GM23338 (cell line): ENCODE results near the gene EXOC4. TPM values are rescaled to one million over a fixed set of nuclear protein-coding genes. Genes with fewer than 3 reads are reported as not detected.

Experiments
- ATAC-seq: fragments of 200-7000 bp; cut with Tn5 transposase; 3 replicates; pipeline ENCODE4 v1.9.1; 2020
- DNase-seq: peaks from one replicate; pipeline ENCODE4 v3.0.0-alpha.2; 2015; ENCODE audit warnings: low spot score
- H2AFZ ChIP-seq: fragments of 200-600 bp; sonication (generic); 2 replicates; pipeline ENCODE4 v1.8.0; 2016; ENCODE audit warnings: antibody characterized with exemption, mild to moderate bottlenecking, moderate library complexity
- H3F3A ChIP-seq: fragments of 200-600 bp; sonication (generic); replicated peaks from 2 replicates; pipeline ENCODE4 v1.8.0; 2017; ENCODE audit warnings: antibody characterized with exemption, mixed run types, low read depth
- H3K27ac ChIP-seq: fragments of 200-600 bp; sonication (generic); 2 replicates; pipeline ENCODE4 v1.6.1; 2016; ENCODE audit warnings: low read depth
- H3K27me3 ChIP-seq: fragments of 200-600 bp; sonication (generic); 2 replicates; pipeline ENCODE4 v1.8.0; 2016; ENCODE audit warnings: mild to moderate bottlenecking, mixed run types, moderate library complexity; ENCODE audit not compliant: insufficient read depth
- H3K36me3 ChIP-seq: fragments of 200-600 bp; sonication (generic); 2 replicates; pipeline ENCODE4 v1.8.0; 2016; ENCODE audit warnings: mild to moderate bottlenecking; ENCODE audit not compliant: insufficient read depth
- H3K4me1 ChIP-seq: fragments of 200-600 bp; sonication (generic); 2 replicates; pipeline ENCODE4 v1.8.0; 2016; ENCODE audit warnings: mild to moderate bottlenecking, moderate library complexity; ENCODE audit not compliant: insufficient read depth
- H3K4me2 ChIP-seq: fragments of 200-600 bp; sonication (generic); 2 replicates; pipeline ENCODE4 v1.7.1; 2017; ENCODE audit warnings: mixed run types
- H3K4me3 ChIP-seq: fragments of 200-600 bp; sonication (generic); 2 replicates; pipeline ENCODE4 v1.6.1; 2016; ENCODE audit warnings: mixed run types
- H3K79me2 ChIP-seq: fragments of 200-600 bp; sonication (generic); replicated peaks from 2 replicates; pipeline ENCODE4 v1.8.0; 2017; ENCODE audit warnings: mild to moderate bottlenecking; ENCODE audit not compliant: insufficient read depth
- H3K9me2 ChIP-seq: fragments of 200-600 bp; sonication (generic); 2 replicates; pipeline ENCODE4 v1.8.0; 2017; ENCODE audit not compliant: insufficient read depth
- H4K20me1 ChIP-seq: fragments of 200-600 bp; sonication (generic); replicated peaks from 2 replicates; pipeline ENCODE4 v1.8.0; 2017; ENCODE audit warnings: mild to moderate bottlenecking; ENCODE audit not compliant: insufficient read depth
- H3K27ac Mint-ChIP-seq: 2 replicates; pipeline ENCODE4 v1.8.0; 2020; ENCODE audit warnings: inconsistent platforms, mild to moderate bottlenecking, moderate library complexity, mixed read lengths
- H3K27me3 Mint-ChIP-seq: 3 replicates; pipeline ENCODE4 v1.8.0; 2022; ENCODE audit warnings: low read depth, mild to moderate bottlenecking, moderate library complexity, mixed read lengths, inconsistent platforms; ENCODE audit not compliant: insufficient read depth, poor library complexity
- H3K36me3 Mint-ChIP-seq: 3 replicates; pipeline ENCODE4 v1.8.0; 2021; ENCODE audit warnings: low read depth, mild to moderate bottlenecking, inconsistent platforms, moderate library complexity, mixed read lengths
- H3K4me1 Mint-ChIP-seq: 3 replicates; pipeline ENCODE4 v1.8.0; 2020; ENCODE audit warnings: mild to moderate bottlenecking, inconsistent platforms, mixed read lengths
- H3K4me3 Mint-ChIP-seq: 3 replicates; pipeline ENCODE4 v1.8.0; 2021; ENCODE audit warnings: moderate library complexity, mild to moderate bottlenecking, inconsistent platforms, mixed read lengths
- H3K9me3 Mint-ChIP-seq: 3 replicates; pipeline ENCODE4 v1.8.0; 2020; ENCODE audit warnings: moderate library complexity, mild to moderate bottlenecking, inconsistent platforms, mixed read lengths
- EZH2 ChIP-seq: fragments of 200-600 bp; sonication (generic); IDR thresholded peaks from one replicate; pipeline ENCODE4 v1.8.0; 2017; ENCODE audit warnings: antibody characterized with exemption, mild to moderate bottlenecking, low read depth; ENCODE audit not compliant: unreplicated experiment
- POLR2AphosphoS5 ChIP-seq: IDR thresholded peaks from 2 replicates; pipeline ENCODE4 v1.6.1; 2016; ENCODE audit warnings: antibody characterized with exemption, low read depth
- ZNF331 ChIP-seq: fragments of 250-450 bp; sonication (Bioruptor Pico); IDR thresholded peaks from 2 replicates; pipeline ENCODE4 v1.5.0; 2020; ENCODE audit warnings: low read depth, mild to moderate bottlenecking, moderate library complexity
- microRNA-seq: library from miRNA; unstranded; fragments of <30 nt; microRNA quantifications from one replicate; pipeline ENCODE4, GENCODE V29; 2017
- polyA plus RNA-seq: library from polyadenylated mRNA; unstranded; fragments of >200 nt; fragmentation: Nextera tagmentation; extraction: Ambion mirVana; gene quantifications from 2 replicates; pipeline ENCODE4 v1.2.1, GENCODE V29; 2016
- small RNA-seq: library from RNA; depleted of rRNA; stranded (forward); fragments of <200 nt; gene quantifications from one replicate; pipeline ENCODE3, GENCODE V24; 2014; ENCODE audit warnings: low replicate concordance
- total RNA-seq: library from RNA; depleted of rRNA; stranded (reverse); fragments of >200 nt; shearing (Covaris generic); gene quantifications from 2 replicates; pipeline ENCODE4 v1.2.3, GENCODE V29; 2014; rRNA removed

Gene EXOC4
- total and polyA plus RNA-seq, 2 experiments from 2014 or later: 37.5 to 52.7 TPM

GRCh38 chr7:134114992-134115391, 862.1 kb downstream of the EXOC4 start:
- 0 out of 3 replicates have a peak, but pooled peaks cover 4% of the 10 kb centered on the region for H3K9me3 Mint-ChIP-seq
- no peak for TF ChIP-seq ZNF331 (CRISPR knock-in tag)
- TF ChIP-seq EZH2: no peak
- no peak for TF ChIP-seq POLR2AphosphoS5

More at GRCh38 chr7:134114992-134115391, 862.1 kb downstream of the EXOC4 start:
- Mint-ChIP-seq H3K4me1 (peaks cover 23% of the 10 kb centered on the region), H3K36me3 (peaks cover 11% of the 10 kb centered on the region; the same call in 2 of the 3 replicates), H3K27me3 (peaks cover 2% of the 10 kb centered on the region), H3K4me3 (no peak overlapping the region), H3K27ac (no peak overlapping the region)
- ATAC-seq (no peak), DNase-seq (no peak)
- no peaks in the 10 kb centered on the region for H3K9me2 ChIP-seq
- no peaks in the 10 kb centered on the region for H3K79me2 ChIP-seq
- peaks cover 24% of the 10 kb centered on the region for H3K4me1 ChIP-seq
- H3F3A ChIP-seq: no peaks in the 10 kb centered on the region
- no peak overlapping the region for H2AFZ ChIP-seq
- H3K27me3 ChIP-seq: no peaks in the 10 kb centered on the region
- H3K4me3 ChIP-seq: no peak overlapping the region
- no peaks in the 10 kb centered on the region for H4K20me1 ChIP-seq
- no peak overlapping the region for H3K27ac ChIP-seq
- H3K4me2 ChIP-seq: peak overlapping the region; percentile 6; the same call in 1 of the 2 replicates
- no peaks in the 10 kb centered on the region for H3K36me3 ChIP-seq

Small RNA genes within 50 kb of the gene (microRNA-seq; reads per million reads assigned to microRNA genes)
- not detected for gene MIR6133

Small RNA genes within 50 kb of the gene (small RNA-seq; reads per million reads assigned to genes)
- not detected for gene MIR6133

Other genes with a start within 250 kb of the EXOC4 start
- 127 and 131 TPM in 2 replicates for gene CHCHD3, start 171.0 kb upstream of the EXOC4 start, total RNA-seq
- 84.5 and 107 TPM in 2 replicates for gene CHCHD3, start 171.0 kb upstream of the EXOC4 start, polyA plus RNA-seq